ENCODE data around the gene EIF4G1.
"Not testable (repeated sequence)": the region's sequence is repeated elsewhere in the genome, so short reads cannot be mapped to it uniquely, and the experiment has no call there.

The EIF4G1 gene

GRCh38 chr3:184314363-184314699 is at the start of gene EIF4G1:
Gene EIF4G1, plus strand, starts transcription at chr3:184314606. Its CDS starts 1,191 bp downstream, at chr3:184315797.
- H3K4me1 Mint-ChIP-seq, result peaks cover 29% of the 10 kb centered on the region
- peak; percentile 86 for DNase-seq (ENCODE audit: low spot score in 2 of 2)

GRCh38 chr3:184267249-184267648 is 47.2 kb upstream of the EIF4G1 start:
- not testable (repeated sequence) for DNase-seq (ENCODE audit: low spot score in 2 of 2); H3K4me1 Mint-ChIP-seq; H3K4me3 Mint-ChIP-seq; H3K27ac Mint-ChIP-seq (ENCODE audit: low read depth); H3K9me3 Mint-ChIP-seq; ATAC-seq (replicated peaks; ENCODE audit: extremely low read depth, poor library complexity, severe bottlenecking); H3K36me3 Mint-ChIP-seq (ENCODE audit: insufficient read depth)
- H3K27me3 Mint-ChIP-seq, result peaks cover 30% of the 10 kb centered on the region

More at GRCh38 chr3:184314363-184314699, at the start of gene EIF4G1:
- Mint-ChIP-seq H3K27ac (ENCODE audit: low read depth) (peak within 1 kb of the TSS; percentile 84), H3K36me3 (ENCODE audit: insufficient read depth) (peaks cover 33% of the 10 kb centered on the region), H3K9me3 (no peaks in the 10 kb centered on the region), H3K27me3 (no peaks in the 10 kb centered on the region), H3K4me3 (peak within 1 kb of the TSS; percentile 76)
- peak; percentile 85 for ATAC-seq (replicated peaks; ENCODE audit: extremely low read depth, poor library complexity, severe bottlenecking)

- Mint-ChIP-seq H3K4me3 (no peak overlapping the region), H3K27ac (ENCODE audit: low read depth) (no peak overlapping the region)
- no peak for ATAC-seq (replicated peaks; ENCODE audit: extremely low read depth, poor library complexity, severe bottlenecking)
Observed at GRCh38 chr3:184272269-184272668, 42.1 kb upstream of the EIF4G1 start.

GRCh38 chr3:184275381-184275701 is 39.1 kb upstream of the EIF4G1 start:
- no peaks in the 10 kb centered on the region for H3K9me3 Mint-ChIP-seq
- no peaks in the 10 kb centered on the region for H3K36me3 Mint-ChIP-seq (ENCODE audit: insufficient read depth)
- DNase-seq (ENCODE audit: low spot score in 2 of 2), result no peak
- H3K4me3 Mint-ChIP-seq, result no peak overlapping the region
- peaks cover 7% of the 10 kb centered on the region for H3K4me1 Mint-ChIP-seq
- peaks cover 63% of the 10 kb centered on the region for H3K27me3 Mint-ChIP-seq
- ATAC-seq (replicated peaks; ENCODE audit: extremely low read depth, poor library complexity, severe bottlenecking), result no peak
- no peak overlapping the region for H3K27ac Mint-ChIP-seq (ENCODE audit: low read depth)

More at GRCh38 chr3:184272269-184272668, 42.1 kb upstream of the EIF4G1 start:
- peaks cover 58% of the 10 kb centered on the region for H3K27me3 Mint-ChIP-seq
- no peak for DNase-seq (ENCODE audit: low spot score in 2 of 2)
- no peaks in the 10 kb centered on the region for H3K36me3 Mint-ChIP-seq (ENCODE audit: insufficient read depth)
- peaks cover 7% of the 10 kb centered on the region for H3K4me1 Mint-ChIP-seq
- no peaks in the 10 kb centered on the region for H3K9me3 Mint-ChIP-seq

- Mint-ChIP-seq H3K27me3 (peaks cover 63% of the 10 kb centered on the region), H3K27ac (ENCODE audit: low read depth) (no peak within 1 kb of the TSS), H3K4me1 (peaks cover 7% of the 10 kb centered on the region), H3K9me3 (no peaks in the 10 kb centered on the region), H3K4me3 (no peak within 1 kb of the TSS), H3K36me3 (ENCODE audit: insufficient read depth) (no peaks in the 10 kb centered on the region)
- ATAC-seq (replicated peaks; ENCODE audit: extremely low read depth, poor library complexity, severe bottlenecking) (no peak), DNase-seq (ENCODE audit: low spot score in 2 of 2) (no peak)
Observed at GRCh38 chr3:184275961-184276910, 38.2 kb upstream of the EIF4G1 start, which contains the start of gene ECE2. Gene ECE2, plus strand, starts transcription at chr3:184276022. Its CDS starts 132 bp downstream, at chr3:184276154.

GRCh38 chr3:184277366-184277765 is 37.0 kb upstream of the EIF4G1 start:
- Mint-ChIP-seq H3K4me3 (no peak overlapping the region), H3K36me3 (ENCODE audit: insufficient read depth) (no peaks in the 10 kb centered on the region), H3K27ac (ENCODE audit: low read depth) (no peak overlapping the region), H3K9me3 (no peaks in the 10 kb centered on the region), H3K4me1 (peaks cover 7% of the 10 kb centered on the region), H3K27me3 (peaks cover 63% of the 10 kb centered on the region)
- ATAC-seq (replicated peaks; ENCODE audit: extremely low read depth, poor library complexity, severe bottlenecking), result no peak
- no peak for DNase-seq (ENCODE audit: low spot score in 2 of 2)

- Mint-ChIP-seq H3K36me3 (ENCODE audit: insufficient read depth) (no peaks in the 10 kb centered on the region), H3K4me1 (no peaks in the 10 kb centered on the region), H3K9me3 (no peaks in the 10 kb centered on the region), H3K27me3 (peaks cover 50% of the 10 kb centered on the region), H3K4me3 (no peak overlapping the region), H3K27ac (ENCODE audit: low read depth) (no peak overlapping the region)
- ATAC-seq (replicated peaks; ENCODE audit: extremely low read depth, poor library complexity, severe bottlenecking) (no peak), DNase-seq (ENCODE audit: low spot score in 2 of 2) (no peak)
Observed at GRCh38 chr3:184282941-184283340, 31.5 kb upstream of the EIF4G1 start.

- no peak overlapping the region for H3K27ac Mint-ChIP-seq (ENCODE audit: low read depth)
- H3K36me3 Mint-ChIP-seq (ENCODE audit: insufficient read depth), result no peaks in the 10 kb centered on the region
- no peaks in the 10 kb centered on the region for H3K9me3 Mint-ChIP-seq
- no peak for DNase-seq (ENCODE audit: low spot score in 2 of 2)
- H3K4me3 Mint-ChIP-seq, result no peak overlapping the region
- peaks cover 43% of the 10 kb centered on the region for H3K27me3 Mint-ChIP-seq
- H3K4me1 Mint-ChIP-seq, result no peaks in the 10 kb centered on the region
- ATAC-seq (replicated peaks; ENCODE audit: extremely low read depth, poor library complexity, severe bottlenecking), result no peak
Observed at GRCh38 chr3:184283681-184284080, 30.7 kb upstream of the EIF4G1 start.

- Mint-ChIP-seq H3K27me3 (peaks cover 34% of the 10 kb centered on the region), H3K27ac (ENCODE audit: low read depth) (no peak overlapping the region), H3K4me1 (no peaks in the 10 kb centered on the region), H3K4me3 (no peak overlapping the region), H3K9me3 (no peaks in the 10 kb centered on the region), H3K36me3 (ENCODE audit: insufficient read depth) (no peaks in the 10 kb centered on the region)
- no peak for DNase-seq (ENCODE audit: low spot score in 2 of 2)
- no peak for ATAC-seq (replicated peaks; ENCODE audit: extremely low read depth, poor library complexity, severe bottlenecking)
Observed at GRCh38 chr3:184284696-184285095, 29.7 kb upstream of the EIF4G1 start.

- Mint-ChIP-seq H3K4me1 (no peaks in the 10 kb centered on the region), H3K36me3 (ENCODE audit: insufficient read depth) (no peaks in the 10 kb centered on the region), H3K9me3 (no peaks in the 10 kb centered on the region), H3K27ac (ENCODE audit: low read depth) (no peak overlapping the region), H3K27me3 (peaks cover 28% of the 10 kb centered on the region), H3K4me3 (no peak overlapping the region)
- peak; percentile 27 to 39 for DNase-seq (ENCODE audit: low spot score in 2 of 2)
- peak; percentile 64 for ATAC-seq (replicated peaks; ENCODE audit: extremely low read depth, poor library complexity, severe bottlenecking)
Observed at GRCh38 chr3:184289426-184289938, 24.9 kb upstream of the EIF4G1 start.

GRCh38 chr3:184290331-184290730 is 24.1 kb upstream of the EIF4G1 start:
- Mint-ChIP-seq H3K4me1 (no peaks in the 10 kb centered on the region), H3K27ac (ENCODE audit: low read depth) (no peak overlapping the region), H3K9me3 (no peaks in the 10 kb centered on the region), H3K4me3 (no peak overlapping the region), H3K27me3 (peaks cover 26% of the 10 kb centered on the region), H3K36me3 (ENCODE audit: insufficient read depth) (no peaks in the 10 kb centered on the region)
- ATAC-seq (replicated peaks; ENCODE audit: extremely low read depth, poor library complexity, severe bottlenecking) (no peak), DNase-seq (ENCODE audit: low spot score in 2 of 2) (no peak)

GRCh38 chr3:184291044-184291737 is 23.2 kb upstream of the EIF4G1 start:
- peaks cover 18% of the 10 kb centered on the region for H3K27me3 Mint-ChIP-seq
- H3K27ac Mint-ChIP-seq (ENCODE audit: low read depth), result peak overlapping the region; percentile 46
- H3K36me3 Mint-ChIP-seq (ENCODE audit: insufficient read depth), result no peaks in the 10 kb centered on the region
- no peak for DNase-seq (ENCODE audit: low spot score in 2 of 2)
- no peaks in the 10 kb centered on the region for H3K9me3 Mint-ChIP-seq
- no peaks in the 10 kb centered on the region for H3K4me1 Mint-ChIP-seq
- no peak overlapping the region for H3K4me3 Mint-ChIP-seq
- no peak for ATAC-seq (replicated peaks; ENCODE audit: extremely low read depth, poor library complexity, severe bottlenecking)
